Measurements from ENCODE around the gene FARP2. TPM values are rescaled to one million over a fixed set of nuclear protein-coding genes. Genes with fewer than 3 reads are reported as not detected.

The FARP2 gene
- total RNA-seq, 1 experiment from 2014 or later: 49.3 TPM

DNA sequence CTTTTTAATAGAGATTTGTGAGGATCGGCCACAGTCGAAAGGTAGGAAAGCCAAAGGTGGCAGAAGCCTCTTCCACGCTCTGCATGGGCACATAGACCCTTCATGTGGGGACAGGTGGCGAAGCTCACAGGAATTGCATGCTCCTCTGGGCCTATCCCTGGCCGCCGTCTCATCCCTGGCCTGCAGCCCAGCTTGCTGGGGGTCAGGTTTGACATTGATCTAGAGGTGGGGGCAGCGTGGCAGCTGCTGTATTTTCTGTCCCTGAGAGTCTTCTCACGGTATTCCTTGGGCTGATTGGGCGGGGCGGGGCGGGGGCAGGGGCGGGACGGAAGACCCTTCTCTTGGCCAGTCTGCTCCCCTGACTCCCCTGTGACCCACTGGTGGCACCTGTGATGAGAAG is 103.4 kb downstream of the FARP2 start:
- intact Hi-C loops (cut with micrococcal nuclease): no loop called here
- Histone ChIP-seq H3K27ac (ENCODE audit: low read depth, low read length) (no peak overlapping the region), H4K20me1 (ENCODE audit: insufficient read depth) (no peaks in the 10 kb centered on the region), H3K4me1 (ENCODE audit: control insufficient read depth in 1 of 2, insufficient read depth in 2 of 2, low read length in 2 of 2) (no peaks in the 10 kb centered on the region), H3K9me2 (ENCODE audit: insufficient read depth) (no peaks in the 10 kb centered on the region), H2AFZ (ENCODE audit: low read depth, low read length, poor library complexity, severe bottlenecking) (no peak overlapping the region), H3K79me2 (ENCODE audit: insufficient read depth, low read length) (no peaks in the 10 kb centered on the region), H3K4me3 (replicated peaks in 1 of 2; ENCODE audit: low read depth in 1 of 2, low read length in 2 of 2) (no peak overlapping the region), H3K27me3 (ENCODE audit: insufficient read depth, low read length) (no peaks in the 10 kb centered on the region), H3K9ac (ENCODE audit: low read length) (no peak overlapping the region), H3K9me3 (ENCODE audit: control insufficient read depth in 1 of 2, insufficient read depth in 1 of 2, low read depth in 1 of 2, low read length in 2 of 2) (no peaks in the 10 kb centered on the region), H3K36me3 (ENCODE audit: control insufficient read depth in 1 of 2, insufficient read depth in 2 of 2, low read length in 2 of 2) (no peaks in the 10 kb centered on the region), H3K4me2 (ENCODE audit: low read length) (no peak overlapping the region)
- no TSS peak for BruUV-seq (replicated peaks)
- POLR2A ChIA-PET: interaction anchor here (0.6 kb wide), 1 partner anchor 164 kb away, joined by 4 read pairs; no protein-coding TSS in a partner anchor
- DNase-seq (ENCODE audit: low read depth, low spot score) (no peak), ATAC-seq (no peak)
- RAD21 ChIA-PET (ENCODE audit: low non-redundant PET in 1 of 2, low total read pairs in 2 of 2, uncharacterized antibody in 2 of 2, unreplicated experiment in 2 of 2): no interaction called here
- TF ChIP-seq TCF7L2 (IDR thresholded peaks at IDR 0.05; ENCODE audit: borderline replicate concordance, extremely low read depth, insufficient read depth, insufficient read length): no peak
- no peak for TF ChIP-seq ZNF274 (IDR thresholded peaks at IDR 0.05; ENCODE audit: low read depth, low read length)
- TF ChIP-seq, protein P1, sequence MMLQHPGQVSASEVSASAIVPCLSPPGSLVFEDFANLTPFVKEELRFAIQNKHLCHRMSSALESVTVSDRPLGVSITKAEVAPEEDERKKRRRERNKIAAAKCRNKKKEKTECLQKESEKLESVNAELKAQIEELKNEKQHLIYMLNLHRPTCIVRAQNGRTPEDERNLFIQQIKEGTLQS (IDR thresholded peaks at IDR 0.05): no peak
- no peak for TF ChIP-seq EGR1 (IDR thresholded peaks at IDR 0.05; ENCODE audit: low read depth)
- TF ChIP-seq, protein P2, sequence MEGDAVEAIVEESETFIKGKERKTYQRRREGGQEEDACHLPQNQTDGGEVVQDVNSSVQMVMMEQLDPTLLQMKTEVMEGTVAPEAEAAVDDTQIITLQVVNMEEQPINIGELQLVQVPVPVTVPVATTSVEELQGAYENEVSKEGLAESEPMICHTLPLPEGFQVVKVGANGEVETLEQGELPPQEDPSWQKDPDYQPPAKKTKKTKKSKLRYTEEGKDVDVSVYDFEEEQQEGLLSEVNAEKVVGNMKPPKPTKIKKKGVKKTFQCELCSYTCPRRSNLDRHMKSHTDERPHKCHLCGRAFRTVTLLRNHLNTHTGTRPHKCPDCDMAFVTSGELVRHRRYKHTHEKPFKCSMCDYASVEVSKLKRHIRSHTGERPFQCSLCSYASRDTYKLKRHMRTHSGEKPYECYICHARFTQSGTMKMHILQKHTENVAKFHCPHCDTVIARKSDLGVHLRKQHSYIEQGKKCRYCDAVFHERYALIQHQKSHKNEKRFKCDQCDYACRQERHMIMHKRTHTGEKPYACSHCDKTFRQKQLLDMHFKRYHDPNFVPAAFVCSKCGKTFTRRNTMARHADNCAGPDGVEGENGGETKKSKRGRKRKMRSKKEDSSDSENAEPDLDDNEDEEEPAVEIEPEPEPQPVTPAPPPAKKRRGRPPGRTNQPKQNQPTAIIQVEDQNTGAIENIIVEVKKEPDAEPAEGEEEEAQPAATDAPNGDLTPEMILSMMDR (IDR thresholded peaks at IDR 0.05 in 2 of 3, conservative IDR thresholded peaks at IDR 0.05 in 1 of 3; ENCODE audit: borderline replicate concordance in 1 of 3, insufficient read depth in 1 of 3, low read depth in 2 of 3, low read length in 2 of 3): no peak
- TF ChIP-seq JUND (IDR thresholded peaks at IDR 0.05): no peak
- no peak for TF ChIP-seq POLR2A (IDR thresholded peaks at IDR 0.05; ENCODE audit: borderline replicate concordance, extremely low read depth, insufficient read depth, insufficient read length)
- no peak for TF ChIP-seq SP1 (IDR thresholded peaks at IDR 0.05; ENCODE audit: low read depth)
- no peak for TF ChIP-seq SRF (IDR thresholded peaks at IDR 0.05; ENCODE audit: low read depth)
- CTCF ChIA-PET: no interaction called here

DNA sequence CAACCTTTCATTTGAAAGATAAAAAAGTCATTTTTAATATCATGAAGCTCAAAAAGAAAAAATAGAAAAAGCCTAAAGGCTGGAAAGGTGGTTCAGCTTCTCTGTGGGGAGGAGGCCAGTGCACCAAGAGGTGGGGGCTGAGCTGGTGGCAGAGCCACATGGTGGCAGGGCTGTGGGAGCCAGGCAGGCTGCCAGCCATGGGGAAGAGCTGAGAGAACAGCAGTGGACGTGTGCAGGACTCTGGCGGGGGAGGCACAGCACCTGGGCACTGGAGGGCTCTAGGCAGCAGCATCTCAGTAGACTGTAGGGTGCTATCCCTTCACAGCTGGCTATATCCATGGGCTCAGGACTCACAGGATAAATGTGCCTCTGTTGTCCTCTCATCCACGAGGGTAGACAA is 104.5 kb downstream of the FARP2 start:
- H4K20me1 ChIP-seq (ENCODE audit: insufficient read depth): no peaks in the 10 kb centered on the region
- BruUV-seq (replicated peaks): no TSS peak
- H3K9me3 ChIP-seq (ENCODE audit: control insufficient read depth in 1 of 2, insufficient read depth in 1 of 2, low read depth in 1 of 2, low read length in 2 of 2): no peaks in the 10 kb centered on the region
- no peak overlapping the region for H3K27ac ChIP-seq (ENCODE audit: low read depth, low read length)
- no peak for TF ChIP-seq CEBPB (IDR thresholded peaks at IDR 0.05; ENCODE audit: low read depth)
- TF ChIP-seq, protein P2 (IDR thresholded peaks at IDR 0.05 in 2 of 3, conservative IDR thresholded peaks at IDR 0.05 in 1 of 3; ENCODE audit: borderline replicate concordance in 1 of 3, insufficient read depth in 1 of 3, low read depth in 2 of 3, low read length in 2 of 3): no peak
- no peak for TF ChIP-seq JUND (IDR thresholded peaks at IDR 0.05)
- TF ChIP-seq, protein P3, sequence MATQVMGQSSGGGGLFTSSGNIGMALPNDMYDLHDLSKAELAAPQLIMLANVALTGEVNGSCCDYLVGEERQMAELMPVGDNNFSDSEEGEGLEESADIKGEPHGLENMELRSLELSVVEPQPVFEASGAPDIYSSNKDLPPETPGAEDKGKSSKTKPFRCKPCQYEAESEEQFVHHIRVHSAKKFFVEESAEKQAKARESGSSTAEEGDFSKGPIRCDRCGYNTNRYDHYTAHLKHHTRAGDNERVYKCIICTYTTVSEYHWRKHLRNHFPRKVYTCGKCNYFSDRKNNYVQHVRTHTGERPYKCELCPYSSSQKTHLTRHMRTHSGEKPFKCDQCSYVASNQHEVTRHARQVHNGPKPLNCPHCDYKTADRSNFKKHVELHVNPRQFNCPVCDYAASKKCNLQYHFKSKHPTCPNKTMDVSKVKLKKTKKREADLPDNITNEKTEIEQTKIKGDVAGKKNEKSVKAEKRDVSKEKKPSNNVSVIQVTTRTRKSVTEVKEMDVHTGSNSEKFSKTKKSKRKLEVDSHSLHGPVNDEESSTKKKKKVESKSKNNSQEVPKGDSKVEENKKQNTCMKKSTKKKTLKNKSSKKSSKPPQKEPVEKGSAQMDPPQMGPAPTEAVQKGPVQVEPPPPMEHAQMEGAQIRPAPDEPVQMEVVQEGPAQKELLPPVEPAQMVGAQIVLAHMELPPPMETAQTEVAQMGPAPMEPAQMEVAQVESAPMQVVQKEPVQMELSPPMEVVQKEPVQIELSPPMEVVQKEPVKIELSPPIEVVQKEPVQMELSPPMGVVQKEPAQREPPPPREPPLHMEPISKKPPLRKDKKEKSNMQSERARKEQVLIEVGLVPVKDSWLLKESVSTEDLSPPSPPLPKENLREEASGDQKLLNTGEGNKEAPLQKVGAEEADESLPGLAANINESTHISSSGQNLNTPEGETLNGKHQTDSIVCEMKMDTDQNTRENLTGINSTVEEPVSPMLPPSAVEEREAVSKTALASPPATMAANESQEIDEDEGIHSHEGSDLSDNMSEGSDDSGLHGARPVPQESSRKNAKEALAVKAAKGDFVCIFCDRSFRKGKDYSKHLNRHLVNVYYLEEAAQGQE (IDR thresholded peaks at IDR 0.05; ENCODE audit: low read depth): no peak
- TF ChIP-seq TCF7L2 (IDR thresholded peaks at IDR 0.05; ENCODE audit: borderline replicate concordance, extremely low read depth, insufficient read depth, insufficient read length): no peak
- TF ChIP-seq, protein P4, sequence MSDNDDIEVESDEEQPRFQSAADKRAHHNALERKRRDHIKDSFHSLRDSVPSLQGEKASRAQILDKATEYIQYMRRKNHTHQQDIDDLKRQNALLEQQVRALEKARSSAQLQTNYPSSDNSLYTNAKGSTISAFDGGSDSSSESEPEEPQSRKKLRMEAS (IDR thresholded peaks at IDR 0.05): no peak
- no peak overlapping the region for H3K4me2 ChIP-seq (ENCODE audit: low read length)
- ChIA-PET POLR2A (no interaction called here), RAD21 (ENCODE audit: low non-redundant PET in 1 of 2, low total read pairs in 2 of 2, uncharacterized antibody in 2 of 2, unreplicated experiment in 2 of 2) (no interaction called here), CTCF (interaction anchor here (0.6 kb wide), 1 partner anchor 92 kb away, joined by 5 read pairs; no protein-coding TSS in a partner anchor)
- no peaks in the 10 kb centered on the region for H3K9me2 ChIP-seq (ENCODE audit: insufficient read depth)
- intact Hi-C loops (cut with micrococcal nuclease): no loop called here
- H3K27me3 ChIP-seq (ENCODE audit: insufficient read depth, low read length): no peaks in the 10 kb centered on the region
- no peak for ATAC-seq
- DNase-seq (ENCODE audit: low read depth, low spot score): no peak
- H3K9ac ChIP-seq (ENCODE audit: low read length): no peak overlapping the region
- H3K36me3 ChIP-seq (ENCODE audit: control insufficient read depth in 1 of 2, insufficient read depth in 2 of 2, low read length in 2 of 2): no peaks in the 10 kb centered on the region
- H3K4me1 ChIP-seq (ENCODE audit: control insufficient read depth in 1 of 2, insufficient read depth in 2 of 2, low read length in 2 of 2): no peaks in the 10 kb centered on the region
- no peak overlapping the region for H2AFZ ChIP-seq (ENCODE audit: low read depth, low read length, poor library complexity, severe bottlenecking)
- H3K4me3 ChIP-seq (replicated peaks in 1 of 2; ENCODE audit: low read depth in 1 of 2, low read length in 2 of 2): no peak overlapping the region
- H3K79me2 ChIP-seq (ENCODE audit: insufficient read depth, low read length): no peaks in the 10 kb centered on the region

Measured in HCT116 (cell line).